ENCODE measurements around the gene CD34. TPM values are rescaled to one million over a fixed set of nuclear protein-coding genes. Genes with fewer than 3 reads are reported as not detected.

Gene CD34
- total RNA-seq, 3 donors from 2014 or later = 7.7 to 26.9 (median 9.7) TPM

GRCh38 chr1:207845109-207845508 lies 65.8 kb downstream of the CD34 start:
- Histone ChIP-seq H3K9me3 (no peaks in the 10 kb centered on the region), H3K36me3 (ENCODE audit: low read depth) (no peaks in the 10 kb centered on the region), H3K4me3 (no peak overlapping the region), H3K4me1 (ENCODE audit: low read depth) (peaks cover 8% of the 10 kb centered on the region)
- TF ChIP-seq CTCF (IDR thresholded peaks at IDR 0.05) = no peak
- intact Hi-C loops (cut with DNase I, micrococcal nuclease) = no loop called here
- DNase-seq (no peak), ATAC-seq (no peak)

- DNase-seq (no peak), ATAC-seq (no peak)
- H3K4me3 ChIP-seq = no peak overlapping the region
- no peak for TF ChIP-seq CTCF (IDR thresholded peaks at IDR 0.05)
- no peaks in the 10 kb centered on the region for H3K36me3 ChIP-seq (ENCODE audit: low read depth)
- H3K9me3 ChIP-seq = no peaks in the 10 kb centered on the region
- H3K4me1 ChIP-seq (ENCODE audit: low read depth) = peaks cover 8% of the 10 kb centered on the region
- intact Hi-C loops (cut with DNase I, micrococcal nuclease) = no loop called here
These were observed 66.6 kb downstream of the CD34 start for GRCh38 chr1:207844371-207844770.

GRCh38 chr1:207842506-207842905 lies 68.4 kb downstream of the CD34 start:
- ATAC-seq (no peak), DNase-seq (no peak)
- intact Hi-C loops (cut with DNase I, micrococcal nuclease) = no loop called here
- H3K9me3 ChIP-seq = no peaks in the 10 kb centered on the region
- peaks cover 14% of the 10 kb centered on the region for H3K4me1 ChIP-seq (ENCODE audit: low read depth)
- no peak overlapping the region for H3K4me3 ChIP-seq
- TF ChIP-seq CTCF (IDR thresholded peaks at IDR 0.05) = no peak
- H3K36me3 ChIP-seq (ENCODE audit: low read depth) = no peaks in the 10 kb centered on the region

DNA sequence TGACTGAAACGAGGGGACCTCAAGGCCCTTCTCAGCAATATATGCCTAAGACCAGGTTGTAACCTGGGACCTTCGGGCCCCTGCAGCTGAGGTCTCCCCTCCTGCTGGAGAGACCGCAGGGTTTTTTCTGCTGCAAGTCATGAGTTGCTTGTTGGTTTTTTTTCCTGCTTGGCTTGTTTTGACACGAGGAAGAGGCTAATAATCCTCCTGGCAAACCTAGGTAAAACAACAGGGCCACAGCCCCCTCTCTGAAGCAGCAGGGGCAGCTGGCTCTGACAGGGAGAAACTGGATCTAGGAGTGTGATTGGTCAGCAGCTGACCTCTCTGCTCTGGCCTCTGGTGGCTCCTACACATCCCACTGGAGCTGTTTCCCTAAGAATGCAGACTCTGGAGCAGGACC lies 69.0 kb downstream of the CD34 start:
- ATAC-seq = no peak
- Histone ChIP-seq H3K9me3 (no peaks in the 10 kb centered on the region), H3K36me3 (ENCODE audit: low read depth) (no peaks in the 10 kb centered on the region), H3K4me3 (no peak overlapping the region), H3K4me1 (ENCODE audit: low read depth) (peaks cover 15% of the 10 kb centered on the region)
- DNase-seq = no peak
- TF ChIP-seq CTCF (IDR thresholded peaks at IDR 0.05) = no peak
- intact Hi-C loops (cut with DNase I, micrococcal nuclease) = no loop called here

- Histone ChIP-seq H3K9me3 (no peaks in the 10 kb centered on the region), H3K4me3 (no peak overlapping the region), H3K36me3 (ENCODE audit: low read depth) (no peaks in the 10 kb centered on the region), H3K4me1 (ENCODE audit: low read depth) (peaks cover 15% of the 10 kb centered on the region)
- no peak for TF ChIP-seq CTCF (IDR thresholded peaks at IDR 0.05)
- ATAC-seq (no peak), DNase-seq (no peak)
- intact Hi-C loops (cut with DNase I, micrococcal nuclease) = no loop called here
These were observed 69.6 kb downstream of the CD34 start for GRCh38 chr1:207841293-207841692.

DNA sequence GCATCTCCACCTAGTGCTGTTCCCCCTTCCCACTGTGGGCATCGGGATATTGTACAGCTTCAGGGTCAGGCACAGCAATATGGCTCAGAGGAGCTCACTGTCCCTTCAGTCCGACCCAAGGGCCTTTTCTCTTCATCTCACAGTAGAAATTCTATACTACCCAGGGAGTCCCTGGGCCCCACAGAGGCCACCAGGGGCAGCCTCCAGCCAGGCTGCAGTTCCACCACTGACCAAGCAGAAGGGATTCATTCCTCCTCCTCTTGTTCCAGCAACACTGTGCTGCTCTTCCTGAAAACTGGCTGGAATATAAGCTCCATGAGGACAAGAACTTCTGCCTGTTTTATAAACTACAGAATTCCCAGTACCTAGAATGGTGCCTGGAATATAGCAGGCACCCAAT lies 70.5 kb downstream of the CD34 start:
- H3K4me1 ChIP-seq (ENCODE audit: low read depth) = peaks cover 15% of the 10 kb centered on the region
- no peaks in the 10 kb centered on the region for H3K9me3 ChIP-seq
- H3K4me3 ChIP-seq = no peak overlapping the region
- ATAC-seq = no peak
- intact Hi-C loops (cut with DNase I, micrococcal nuclease) = no loop called here
- TF ChIP-seq CTCF (IDR thresholded peaks at IDR 0.05) = no peak
- H3K36me3 ChIP-seq (ENCODE audit: low read depth) = no peaks in the 10 kb centered on the region
- no peak for DNase-seq

Measured in mucosa of descending colon (tissue), 3 donors.